GM12878 (cell line): ENCODE measurements around the gene FAM114A1.

Experiments used
- EZH2 ChIP-seq: IDR thresholded peaks from 2 replicates; pipeline ENCODE4 v1.6.1; 2012; ENCODE audit warnings: low read depth, mild to moderate bottlenecking, control low read depth, inconsistent platforms, low read length, borderline replicate concordance; ENCODE audit not compliant: control insufficient read depth
- TF ChIP-seq, protein P1 (sequence below), 3 experiments: IDR thresholded peaks in 2 of 3; conservative IDR thresholded peaks in 1 of 3; 2 replicates each; pipeline ENCODE4 v1.5.1; 2011; ENCODE audit warnings: low read depth in 3 of 3, low read length in 3 of 3, mild to moderate bottlenecking in 3 of 3, control low read depth in 2 of 3, moderate library complexity in 2 of 3, inconsistent platforms in 1 of 3, mixed read lengths in 1 of 3; ENCODE audit not compliant: control insufficient read depth in 2 of 3, insufficient read depth in 1 of 3; ENCODE audit errors: extremely low read depth in 1 of 3
- TF ChIP-seq, protein P2 (sequence below): IDR thresholded peaks from 2 replicates; pipeline ENCODE4 v1.6.1; 2011; ENCODE audit warnings: borderline replicate concordance, low read depth, mild to moderate bottlenecking, moderate library complexity, mixed read lengths, low read length; ENCODE audit not compliant: insufficient read depth; ENCODE audit errors: extremely low read length

DNA sequence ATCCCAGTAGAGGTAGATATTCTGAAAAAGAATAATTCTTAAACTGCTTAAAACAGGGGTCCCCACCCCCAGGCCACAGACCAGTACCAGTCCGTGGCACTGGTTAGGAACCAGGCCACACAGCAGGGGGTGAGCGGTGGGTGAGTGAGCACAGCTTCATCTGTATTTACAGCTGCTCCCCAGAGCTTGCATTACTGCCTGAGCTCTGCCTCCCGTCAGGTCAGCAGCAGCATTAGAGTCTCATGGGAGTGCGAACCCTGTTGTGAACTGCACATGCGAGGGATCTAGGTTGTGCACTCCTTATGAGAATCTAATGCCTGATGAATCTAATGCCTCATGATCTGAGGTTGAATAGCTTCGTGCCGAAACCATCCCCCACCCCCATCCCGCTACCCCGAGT, 76.8 kb downstream of the FAM114A1 start:
- TF ChIP-seq, protein P1, sequence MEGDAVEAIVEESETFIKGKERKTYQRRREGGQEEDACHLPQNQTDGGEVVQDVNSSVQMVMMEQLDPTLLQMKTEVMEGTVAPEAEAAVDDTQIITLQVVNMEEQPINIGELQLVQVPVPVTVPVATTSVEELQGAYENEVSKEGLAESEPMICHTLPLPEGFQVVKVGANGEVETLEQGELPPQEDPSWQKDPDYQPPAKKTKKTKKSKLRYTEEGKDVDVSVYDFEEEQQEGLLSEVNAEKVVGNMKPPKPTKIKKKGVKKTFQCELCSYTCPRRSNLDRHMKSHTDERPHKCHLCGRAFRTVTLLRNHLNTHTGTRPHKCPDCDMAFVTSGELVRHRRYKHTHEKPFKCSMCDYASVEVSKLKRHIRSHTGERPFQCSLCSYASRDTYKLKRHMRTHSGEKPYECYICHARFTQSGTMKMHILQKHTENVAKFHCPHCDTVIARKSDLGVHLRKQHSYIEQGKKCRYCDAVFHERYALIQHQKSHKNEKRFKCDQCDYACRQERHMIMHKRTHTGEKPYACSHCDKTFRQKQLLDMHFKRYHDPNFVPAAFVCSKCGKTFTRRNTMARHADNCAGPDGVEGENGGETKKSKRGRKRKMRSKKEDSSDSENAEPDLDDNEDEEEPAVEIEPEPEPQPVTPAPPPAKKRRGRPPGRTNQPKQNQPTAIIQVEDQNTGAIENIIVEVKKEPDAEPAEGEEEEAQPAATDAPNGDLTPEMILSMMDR (IDR thresholded peaks at IDR 0.05 in 2 of 3, conservative IDR thresholded peaks at IDR 0.05 in 1 of 3; ENCODE audit: control insufficient read depth in 2 of 3, extremely low read depth in 1 of 3, insufficient read depth in 1 of 3, low read depth in 3 of 3, low read length in 3 of 3), result no peak
- TF ChIP-seq, protein P2, sequence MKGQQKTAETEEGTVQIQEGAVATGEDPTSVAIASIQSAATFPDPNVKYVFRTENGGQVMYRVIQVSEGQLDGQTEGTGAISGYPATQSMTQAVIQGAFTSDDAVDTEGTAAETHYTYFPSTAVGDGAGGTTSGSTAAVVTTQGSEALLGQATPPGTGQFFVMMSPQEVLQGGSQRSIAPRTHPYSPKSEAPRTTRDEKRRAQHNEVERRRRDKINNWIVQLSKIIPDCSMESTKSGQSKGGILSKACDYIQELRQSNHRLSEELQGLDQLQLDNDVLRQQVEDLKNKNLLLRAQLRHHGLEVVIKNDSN, result no peak
- TF ChIP-seq EZH2, result no peak
